SU-DHL-6 (cell line): ENCODE results near the gene AGAP3.
A peak's percentile ranks its signal among the peaks of the same experiment; 100 is the strongest.

Experiments
- H2AFZ ChIP-seq: fragments of 200-600 bp; sonication (generic); 2 replicates; pipeline ENCODE4 v1.6.1; 2014; ENCODE audit warnings: low read depth, mild to moderate bottlenecking, moderate library complexity, mixed read lengths, antibody characterized with exemption, low read length; ENCODE audit not compliant: severe bottlenecking
- H3F3A ChIP-seq: fragments of 200-600 bp; shearing (Covaris generic); 2 replicates; pipeline ENCODE4 v1.6.0; 2016; ENCODE audit warnings: antibody characterized with exemption, mild to moderate bottlenecking; ENCODE audit not compliant: insufficient read depth
- H3K27ac ChIP-seq: fragments of 200-600 bp; sonication (generic); 2 replicates; pipeline ENCODE4 v1.5.1; 2016; ENCODE audit warnings: low read depth, mild to moderate bottlenecking, low read length, moderate library complexity, mixed read lengths
- H3K27me3 ChIP-seq: fragments of 200-600 bp; sonication (generic), shearing (Covaris generic); 2 replicates; pipeline ENCODE4 v1.6.0; 2014; ENCODE audit warnings: mild to moderate bottlenecking, low read length
- H3K36me3 ChIP-seq: fragments of 200-600 bp; sonication (generic); 2 replicates; pipeline ENCODE4 v1.6.1; 2014; ENCODE audit warnings: mild to moderate bottlenecking, low read length, mixed read lengths
- H3K4me2 ChIP-seq: fragments of 300-600, 200-600 bp; shearing (Covaris generic), sonication (generic); 2 replicates; pipeline ENCODE4 v1.6.0; 2014; ENCODE audit warnings: low read length, low read depth, mild to moderate bottlenecking; ENCODE audit not compliant: poor library complexity, severe bottlenecking
- H3K4me3 ChIP-seq: fragments of 200-600 bp; sonication (generic); 2 replicates; pipeline ENCODE4 v1.5.1; 2014; ENCODE audit warnings: antibody characterized with exemption, low read length, mild to moderate bottlenecking, mixed read lengths; ENCODE audit not compliant: insufficient read depth, poor library complexity, severe bottlenecking
- H3K79me2 ChIP-seq: fragments of 200-600 bp; sonication (generic); 2 replicates; pipeline ENCODE4 v1.6.1; 2014; ENCODE audit warnings: mild to moderate bottlenecking, low read length, moderate library complexity; ENCODE audit not compliant: insufficient read depth
- H3K9ac ChIP-seq: fragments of 200-600 bp; sonication (generic); 2 replicates; pipeline ENCODE4 v1.7.0; 2014; ENCODE audit warnings: mild to moderate bottlenecking, low read length
- H3K9me2 ChIP-seq: fragments of 200-600 bp; sonication (generic); replicated peaks from 2 replicates; pipeline ENCODE4 v1.6.1; 2014; ENCODE audit warnings: low read length; ENCODE audit not compliant: insufficient read depth
- H3K9me3 ChIP-seq: fragments of 200-600 bp; sonication (generic); 2 replicates; pipeline ENCODE4 v1.6.1; 2014; ENCODE audit warnings: low read length, mixed read lengths; ENCODE audit not compliant: insufficient read depth
- H4K20me1 ChIP-seq: fragments of 200-600 bp; sonication (generic); 2 replicates; pipeline ENCODE4 v1.6.1; 2014; ENCODE audit warnings: low read depth, mild to moderate bottlenecking, antibody characterized with exemption, low read length, moderate library complexity, mixed read lengths
- EZH2phosphoT487 ChIP-seq: fragments of 200-600 bp; sonication (generic), shearing (Covaris generic); conservative IDR thresholded peaks from 2 replicates; pipeline ENCODE4 v1.6.1; 2018; ENCODE audit warnings: mild to moderate bottlenecking, antibody characterized with exemption, low read length, moderate library complexity, mixed read lengths
- TF ChIP-seq, protein P1 (sequence below): fragments of 200-600 bp; sonication (generic); IDR thresholded peaks from one replicate; pipeline ENCODE4 v1.5.1; 2017; ENCODE audit warnings: antibody characterized with exemption, mild to moderate bottlenecking, low read length, moderate library complexity; ENCODE audit not compliant: insufficient read depth, poor library complexity, severe bottlenecking

AGAP3 gene

DNA sequence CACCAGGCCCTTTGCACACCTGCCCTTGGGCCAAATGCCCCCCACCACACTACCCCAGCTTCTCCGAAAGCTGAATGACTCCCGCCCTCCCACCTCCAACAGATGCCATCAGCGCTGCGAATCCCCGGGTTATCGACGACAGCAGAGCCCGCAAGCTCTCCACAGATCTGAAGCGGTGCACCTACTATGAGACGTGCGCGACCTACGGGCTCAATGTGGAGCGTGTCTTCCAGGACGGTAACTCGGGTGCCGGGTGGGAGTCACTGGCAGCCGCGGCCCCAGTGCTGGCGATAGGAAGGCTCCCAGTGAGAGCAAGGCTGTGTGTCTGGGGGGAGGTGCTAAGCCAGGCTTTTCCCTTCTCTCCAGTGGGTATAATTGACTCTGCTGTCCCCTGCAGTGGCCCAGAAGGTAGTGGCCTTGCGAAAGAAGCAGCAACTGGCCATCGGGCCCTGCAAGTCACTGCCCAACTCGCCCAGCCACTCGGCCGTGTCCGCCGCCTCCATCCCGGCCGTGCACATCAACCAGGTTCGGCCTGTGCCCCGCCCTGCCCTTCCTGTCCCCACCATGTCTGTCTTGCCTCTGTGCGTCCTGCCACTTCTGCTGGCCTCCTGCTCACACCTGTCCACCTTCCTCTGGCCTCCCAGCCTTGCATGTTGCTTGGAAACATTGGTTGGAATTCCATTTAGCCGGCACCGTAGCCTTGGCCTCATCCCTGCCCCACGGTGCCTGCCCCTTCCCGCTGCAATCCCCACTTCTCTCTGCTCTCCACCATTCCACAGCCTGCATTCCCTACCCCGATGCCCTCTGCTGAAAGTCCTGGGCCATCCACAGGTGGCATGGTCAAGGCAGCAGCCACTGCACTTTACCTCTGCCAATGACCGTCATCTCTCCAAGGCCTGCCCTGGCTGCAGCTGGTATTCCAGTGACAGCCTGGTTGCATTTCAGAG lies 32.1 kb downstream of the AGAP3 start:
- no peaks in the 10 kb centered on the region for H3K36me3 ChIP-seq
- H3K4me3 ChIP-seq: no peak overlapping the region
- peak overlapping the region; percentile 32 for H2AFZ ChIP-seq
- H3K9me2 ChIP-seq: no peaks in the 10 kb centered on the region
- H3K9me3 ChIP-seq: no peaks in the 10 kb centered on the region
- H3K9ac ChIP-seq: no peak overlapping the region
- no peaks in the 10 kb centered on the region for H4K20me1 ChIP-seq
- H3F3A ChIP-seq: no peaks in the 10 kb centered on the region
- H3K27me3 ChIP-seq: no peaks in the 10 kb centered on the region
- TF ChIP-seq EZH2phosphoT487: no peak
- TF ChIP-seq, protein P1, sequence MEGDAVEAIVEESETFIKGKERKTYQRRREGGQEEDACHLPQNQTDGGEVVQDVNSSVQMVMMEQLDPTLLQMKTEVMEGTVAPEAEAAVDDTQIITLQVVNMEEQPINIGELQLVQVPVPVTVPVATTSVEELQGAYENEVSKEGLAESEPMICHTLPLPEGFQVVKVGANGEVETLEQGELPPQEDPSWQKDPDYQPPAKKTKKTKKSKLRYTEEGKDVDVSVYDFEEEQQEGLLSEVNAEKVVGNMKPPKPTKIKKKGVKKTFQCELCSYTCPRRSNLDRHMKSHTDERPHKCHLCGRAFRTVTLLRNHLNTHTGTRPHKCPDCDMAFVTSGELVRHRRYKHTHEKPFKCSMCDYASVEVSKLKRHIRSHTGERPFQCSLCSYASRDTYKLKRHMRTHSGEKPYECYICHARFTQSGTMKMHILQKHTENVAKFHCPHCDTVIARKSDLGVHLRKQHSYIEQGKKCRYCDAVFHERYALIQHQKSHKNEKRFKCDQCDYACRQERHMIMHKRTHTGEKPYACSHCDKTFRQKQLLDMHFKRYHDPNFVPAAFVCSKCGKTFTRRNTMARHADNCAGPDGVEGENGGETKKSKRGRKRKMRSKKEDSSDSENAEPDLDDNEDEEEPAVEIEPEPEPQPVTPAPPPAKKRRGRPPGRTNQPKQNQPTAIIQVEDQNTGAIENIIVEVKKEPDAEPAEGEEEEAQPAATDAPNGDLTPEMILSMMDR: no peak
- H3K27ac ChIP-seq: no peak overlapping the region
- H3K79me2 ChIP-seq: no peaks in the 10 kb centered on the region
- peak overlapping the region; percentile 31 for H3K4me2 ChIP-seq

DNA sequence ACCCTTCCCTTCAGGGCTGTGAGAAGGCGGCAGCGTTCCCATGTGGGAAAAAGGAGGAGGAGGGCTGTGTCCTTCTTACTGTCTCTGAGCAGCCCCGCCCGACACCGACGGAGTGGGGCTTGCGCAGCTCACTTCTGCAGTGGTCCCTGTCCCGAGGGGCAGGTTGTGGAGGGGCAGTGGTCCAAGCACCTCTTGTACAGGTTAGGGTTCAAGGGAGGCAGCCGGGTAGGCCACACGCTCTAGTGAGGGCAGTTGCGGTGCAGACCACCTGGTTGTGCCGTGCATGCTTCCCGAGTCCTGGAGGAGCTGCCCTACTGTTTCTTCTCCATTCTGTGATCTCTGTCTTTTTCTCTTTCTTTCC lies 32.8 kb downstream of the AGAP3 start:
- H3F3A ChIP-seq: no peaks in the 10 kb centered on the region
- no peak overlapping the region for H3K4me2 ChIP-seq
- H3K9me2 ChIP-seq: no peaks in the 10 kb centered on the region
- H4K20me1 ChIP-seq: no peaks in the 10 kb centered on the region
- H3K27me3 ChIP-seq: no peaks in the 10 kb centered on the region
- no peak for TF ChIP-seq EZH2phosphoT487
- H3K4me3 ChIP-seq: no peak overlapping the region
- H3K9ac ChIP-seq: no peak overlapping the region
- H3K79me2 ChIP-seq: no peaks in the 10 kb centered on the region
- no peak overlapping the region for H3K27ac ChIP-seq
- no peak overlapping the region for H2AFZ ChIP-seq
- H3K9me3 ChIP-seq: no peaks in the 10 kb centered on the region
- no peaks in the 10 kb centered on the region for H3K36me3 ChIP-seq

DNA sequence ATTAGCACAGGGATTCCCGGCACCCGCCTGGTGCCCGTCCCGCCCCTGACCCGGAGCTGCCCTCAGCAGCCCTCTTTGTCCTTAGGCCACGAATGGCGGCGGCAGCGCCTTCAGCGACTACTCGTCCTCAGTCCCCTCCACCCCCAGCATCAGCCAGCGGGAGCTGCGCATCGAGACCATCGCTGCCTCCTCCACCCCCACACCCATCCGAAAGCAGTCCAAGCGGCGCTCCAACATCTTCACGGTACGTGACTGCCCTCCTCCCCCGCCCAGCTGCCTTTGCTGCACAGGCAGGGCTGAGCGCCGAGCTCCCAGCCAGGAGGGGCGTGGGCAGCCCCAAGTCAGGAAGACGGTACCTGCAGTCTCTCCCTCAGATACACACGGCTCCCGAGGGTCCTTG lies 33.6 kb downstream of the AGAP3 start:
- no peak overlapping the region for H2AFZ ChIP-seq
- no peaks in the 10 kb centered on the region for H3K9me3 ChIP-seq
- TF ChIP-seq, protein P1: no peak
- no peak for TF ChIP-seq EZH2phosphoT487
- no peak overlapping the region for H3K4me2 ChIP-seq
- H3K27me3 ChIP-seq: no peaks in the 10 kb centered on the region
- H3K9me2 ChIP-seq: no peaks in the 10 kb centered on the region
- H3K4me3 ChIP-seq: no peak overlapping the region
- H4K20me1 ChIP-seq: no peaks in the 10 kb centered on the region
- no peaks in the 10 kb centered on the region for H3K36me3 ChIP-seq
- H3K9ac ChIP-seq: no peak overlapping the region
- H3F3A ChIP-seq: no peaks in the 10 kb centered on the region
- H3K27ac ChIP-seq: no peak overlapping the region
- H3K79me2 ChIP-seq: no peaks in the 10 kb centered on the region

DNA sequence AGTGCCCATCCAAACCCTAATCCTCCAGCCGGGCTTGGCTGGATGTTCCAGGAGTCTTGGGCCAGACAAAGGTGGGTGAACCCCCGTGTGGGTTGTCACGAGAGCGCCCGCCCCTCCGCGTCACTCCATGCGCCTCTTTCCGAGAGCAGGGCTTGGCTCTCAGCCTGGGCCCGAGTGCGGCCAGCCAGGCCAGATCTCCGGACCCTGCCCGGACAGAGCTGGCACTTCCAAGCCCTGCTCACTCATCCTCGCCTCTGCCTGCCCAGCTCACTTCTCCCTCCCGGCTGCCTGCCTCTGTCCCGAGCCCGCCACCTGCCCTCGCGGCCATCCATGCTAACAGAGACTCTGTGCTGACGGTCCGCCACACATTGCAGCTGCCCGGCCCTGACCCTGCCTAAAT lies 34.6 kb downstream of the AGAP3 start:
- Histone ChIP-seq H3K36me3 (no peaks in the 10 kb centered on the region), H4K20me1 (no peaks in the 10 kb centered on the region), H3K4me3 (no peak overlapping the region), H3K4me2 (no peak overlapping the region), H3F3A (no peaks in the 10 kb centered on the region), H3K27ac (no peak overlapping the region), H3K9me3 (no peaks in the 10 kb centered on the region), H3K79me2 (no peaks in the 10 kb centered on the region), H2AFZ (no peak overlapping the region), H3K9ac (no peak overlapping the region), H3K9me2 (no peaks in the 10 kb centered on the region), H3K27me3 (no peaks in the 10 kb centered on the region)
- TF ChIP-seq, protein P1: no peak
- no peak for TF ChIP-seq EZH2phosphoT487
